HG02973 (cell line): Measurements from ENCODE around the gene ATF4.

Experiments
- ATAC-seq: cut with Tn5 transposase; IDR thresholded peaks from one replicate; pipeline ENCODE4 v1.9.1; 2021; ENCODE audit warnings: moderate library complexity; ENCODE audit not compliant: unreplicated experiment

ATF4 gene

GRCh38 chr22:39528080-39528661, 7.8 kb downstream of the ATF4 start:
- no peak for ATAC-seq

GRCh38 chr22:39528681-39529486, 8.5 kb downstream of the ATF4 start:
- ATAC-seq, result peak; percentile 34

GRCh38 chr22:39529487-39529851, 9.1 kb downstream of the ATF4 start:
- no peak for ATAC-seq

- ATAC-seq, result no peak
These were observed 9.8 kb downstream of the ATF4 start for GRCh38 chr22:39530116-39530515.

- no peak for ATAC-seq
These were observed 10.4 kb downstream of the ATF4 start for GRCh38 chr22:39530692-39531331.

- peak; percentile 57 for ATAC-seq
These were observed 12.1 kb downstream of the ATF4 start, which contains the start of gene RPS19BP1 for GRCh38 chr22:39532215-39533073. TSS of gene RPS19BP1 (minus strand) at chr22:39532748. CDS start at chr22:39532738, 10 bp downstream.

GRCh38 chr22:39534092-39534506, 13.7 kb downstream of the ATF4 start:
- no peak for ATAC-seq

- no peak for ATAC-seq
These were observed 14.4 kb downstream of the ATF4 start for GRCh38 chr22:39534591-39535356.

- ATAC-seq, result no peak
These were observed 15.0 kb downstream of the ATF4 start for GRCh38 chr22:39535357-39535725.

- no peak for ATAC-seq
These were observed 15.6 kb downstream of the ATF4 start for GRCh38 chr22:39535831-39536449.

GRCh38 chr22:39536711-39537110, 16.3 kb downstream of the ATF4 start:
- ATAC-seq, result no peak

GRCh38 chr22:39537975-39538374, 17.6 kb downstream of the ATF4 start:
- ATAC-seq, result no peak

- no peak for ATAC-seq
These were observed 22.7 kb downstream of the ATF4 start for GRCh38 chr22:39543095-39543494.

- no peak for ATAC-seq
These were observed 25.3 kb downstream of the ATF4 start for GRCh38 chr22:39545386-39546365.

GRCh38 chr22:39546889-39547586, 26.7 kb downstream of the ATF4 start:
- ATAC-seq, result no peak

- no peak for ATAC-seq
These were observed 27.2 kb downstream of the ATF4 start for GRCh38 chr22:39547587-39547947.

- no peak for ATAC-seq
These were observed 33.1 kb downstream of the ATF4 start for GRCh38 chr22:39553429-39553828.

- ATAC-seq, result no peak
These were observed 33.8 kb downstream of the ATF4 start for GRCh38 chr22:39554151-39554550.
